Upper lobe of left lung (tissue), 6 donors: ENCODE data around the gene TRDN. TPM values are rescaled to one million over a fixed set of nuclear protein-coding genes. Genes with fewer than 3 reads are reported as not detected.

Experiments
- ATAC-seq, 2 donors: fragments of 200-7000 bp; cut with Tn5 transposase; one replicate each; pipeline ENCODE4 v1.9.1; 2022; ENCODE audit warnings: mild to moderate bottlenecking in 2 of 2, moderate library complexity in 2 of 2; ENCODE audit not compliant: low FRiP score in 2 of 2
- DNase-seq, 2 donors: peaks; one replicate each; pipeline ENCODE4 v3.0.0-alpha.2; 2019 to 2020
- H3K27ac ChIP-seq, 4 donors: fragments of 200-600 bp; sonication (generic); one replicate each; pipeline ENCODE4 v1.5.1; 2016 to 2019
- H3K27me3 ChIP-seq, 4 donors: fragments of 200-600 bp; sonication (generic); one replicate each; pipeline ENCODE4 v1.5.1; 2017 to 2019
- H3K36me3 ChIP-seq, 4 donors: fragments of 200-600 bp; sonication (generic); one replicate each; pipeline ENCODE4 v1.5.1; 2016 to 2019
- H3K4me1 ChIP-seq, 4 donors: fragments of 200-600 bp; sonication (generic); one replicate each; pipeline ENCODE4 v1.5.1; 2018 to 2019
- H3K4me3 ChIP-seq, 4 donors: fragments of 200-600 bp; sonication (generic); one replicate each; pipeline ENCODE4 v1.5.1; 2017 to 2019; ENCODE audit warnings: mild to moderate bottlenecking in 2 of 4, moderate library complexity in 1 of 4
- H3K9me3 ChIP-seq, 4 donors: fragments of 200-600 bp; sonication (generic); one replicate each; pipeline ENCODE4 v1.5.1; 2018 to 2019
- CTCF ChIP-seq, 6 experiments: fragments of 450-650 bp in 4 of 6; fragments of 200-600 bp in 2 of 6; sonication (generic) in 2 of 6; IDR thresholded peaks; one replicate each; pipeline ENCODE4 v1.5.1; 2016 to 2019; ENCODE audit warnings: antibody characterized with exemption in 6 of 6
- EP300 ChIP-seq, 4 donors: sonication (generic); formaldehyde crosslinking; IDR thresholded peaks; one replicate each; pipeline ENCODE4 v1.5.1; 2017; ENCODE audit warnings: antibody characterized with exemption in 4 of 4, control low read depth in 2 of 4
- POLR2A ChIP-seq, 4 donors: fragments of 450-650 bp; IDR thresholded peaks; one replicate each; pipeline ENCODE4 v1.5.1; 2016 to 2017; ENCODE audit warnings: antibody characterized with exemption in 4 of 4, mild to moderate bottlenecking in 2 of 4
- POLR2AphosphoS5 ChIP-seq, 2 donors: sonication (generic); formaldehyde crosslinking; IDR thresholded peaks; one replicate each; pipeline ENCODE4 v1.5.1; 2017; ENCODE audit warnings: antibody characterized with exemption in 2 of 2
- WGBS, 2 donors: methylation state at CpG; one replicate each; pipeline ENCODE4 v1.1.5; 2017 to 2018; 5-methylcytosine and 5-hydroxymethylcytosine counted together
- total RNA-seq, 6 donors: library from RNA; depleted of rRNA in 4 of 6; stranded (reverse); fragments of >200 nt in 4 of 6; gene quantifications; one replicate each; pipeline versions ENCODE4 v1.1.0 to v1.2.1, GENCODE V29; 2016 to 2021
- donor health status: DM: no; HTN: no; CAD: no; lungs with moderate emphysema.
- donor health status: DM: no; HTN: yes; CAD: no; lungs with severe emphysema.

Gene TRDN
- under 1 TPM in 1 of 6 donors, not detected in 5; 0.20 TPM for total RNA-seq

- Histone ChIP-seq H3K4me3 (no peak within 1 kb of the TSS), H3K36me3 (no peaks in the 10 kb centered on the region), H3K27ac (no peak within 1 kb of the TSS), H3K9me3 (no peaks in the 10 kb centered on the region), H3K4me1 (no peaks in the 10 kb centered on the region), H3K27me3 (no peaks in the 10 kb centered on the region)
- no peak for TF ChIP-seq EP300 (IDR thresholded peaks at IDR 0.05)
- TF ChIP-seq POLR2AphosphoS5 (IDR thresholded peaks at IDR 0.05), result no peak
- no peak for TF ChIP-seq CTCF (IDR thresholded peaks at IDR 0.05)
- no peak for TF ChIP-seq POLR2A (IDR thresholded peaks at IDR 0.05)
- ATAC-seq (no peak), DNase-seq (no peak)
- WGBS, 2 donors, result 59 to 65% methylated on average over 3 of the region's 3 CpGs
Measured at GRCh38 chr6:123636782-123637181, at the start of gene TRDN. Gene TRDN (minus strand): TSS chr6:123636950. CDS start chr6:123636775, 175 bp downstream.

- no peak for ATAC-seq
- no peak for TF ChIP-seq EP300 (IDR thresholded peaks at IDR 0.05)
- no peak for TF ChIP-seq POLR2AphosphoS5 (IDR thresholded peaks at IDR 0.05)
- TF ChIP-seq CTCF (IDR thresholded peaks at IDR 0.05), result no peak
- no peak for TF ChIP-seq POLR2A (IDR thresholded peaks at IDR 0.05)
- Histone ChIP-seq H3K27ac (no peak overlapping the region), H3K36me3 (no peaks in the 10 kb centered on the region), H3K27me3 (no peaks in the 10 kb centered on the region), H3K4me1 (no peaks in the 10 kb centered on the region), H3K4me3 (no peak overlapping the region), H3K9me3 (no peaks in the 10 kb centered on the region)
- no peak for DNase-seq
- WGBS, 2 donors, result 76 to 84% methylated on average over 1 of the region's 1 CpG
Measured at GRCh38 chr6:123681957-123682462, 45.3 kb upstream of the TRDN start.

GRCh38 chr6:123677897-123678296 lies 41.1 kb upstream of the TRDN start:
- no peaks in the 10 kb centered on the region for H3K27me3 ChIP-seq
- ATAC-seq, result no peak
- H3K4me3 ChIP-seq, result no peak overlapping the region
- DNase-seq, result no peak
- no peaks in the 10 kb centered on the region for H3K9me3 ChIP-seq
- no peak overlapping the region for H3K27ac ChIP-seq
- no peaks in the 10 kb centered on the region for H3K4me1 ChIP-seq
- no peaks in the 10 kb centered on the region for H3K36me3 ChIP-seq
- TF ChIP-seq POLR2A (IDR thresholded peaks at IDR 0.05), result no peak
- TF ChIP-seq CTCF (IDR thresholded peaks at IDR 0.05), result no peak
- no peak for TF ChIP-seq POLR2AphosphoS5 (IDR thresholded peaks at IDR 0.05)
- TF ChIP-seq EP300 (IDR thresholded peaks at IDR 0.05), result no peak
- 70 to 85% methylated on average over 4 of the region's 4 CpGs for WGBS, 2 donors

- no peaks in the 10 kb centered on the region for H3K4me1 ChIP-seq
- H3K27ac ChIP-seq, result no peak overlapping the region
- DNase-seq, result no peak
- 80 to 97% methylated on average over 1 of the region's 1 CpG for WGBS, 2 donors
- ATAC-seq, result no peak
- no peaks in the 10 kb centered on the region for H3K36me3 ChIP-seq
- H3K27me3 ChIP-seq, result no peaks in the 10 kb centered on the region
- H3K9me3 ChIP-seq, result no peaks in the 10 kb centered on the region
- TF ChIP-seq POLR2A (IDR thresholded peaks at IDR 0.05) (no peak), CTCF (IDR thresholded peaks at IDR 0.05) (no peak), EP300 (IDR thresholded peaks at IDR 0.05) (no peak), POLR2AphosphoS5 (IDR thresholded peaks at IDR 0.05) (no peak)
- no peak overlapping the region for H3K4me3 ChIP-seq
Measured at GRCh38 chr6:123676793-123677192, 40.0 kb upstream of the TRDN start.

GRCh38 chr6:123668965-123669591 lies 32.3 kb upstream of the TRDN start:
- 59 to 64% methylated on average over 3 of the region's 3 CpGs for WGBS, 2 donors
- H3K36me3 ChIP-seq, result no peaks in the 10 kb centered on the region
- ATAC-seq, result no peak

More at GRCh38 chr6:123668965-123669591, 32.3 kb upstream of the TRDN start:
- Histone ChIP-seq H3K9me3 (no peaks in the 10 kb centered on the region), H3K27ac (no peak overlapping the region), H3K4me3 (no peak overlapping the region), H3K4me1 (no peaks in the 10 kb centered on the region), H3K27me3 (no peaks in the 10 kb centered on the region)
- no peak for TF ChIP-seq POLR2A (IDR thresholded peaks at IDR 0.05)
- no peak for TF ChIP-seq CTCF (IDR thresholded peaks at IDR 0.05)
- TF ChIP-seq EP300 (IDR thresholded peaks at IDR 0.05), result no peak
- TF ChIP-seq POLR2AphosphoS5 (IDR thresholded peaks at IDR 0.05), result no peak
- no peak for DNase-seq
